ENCODE data around the gene HES3.

Gene HES3

DNA sequence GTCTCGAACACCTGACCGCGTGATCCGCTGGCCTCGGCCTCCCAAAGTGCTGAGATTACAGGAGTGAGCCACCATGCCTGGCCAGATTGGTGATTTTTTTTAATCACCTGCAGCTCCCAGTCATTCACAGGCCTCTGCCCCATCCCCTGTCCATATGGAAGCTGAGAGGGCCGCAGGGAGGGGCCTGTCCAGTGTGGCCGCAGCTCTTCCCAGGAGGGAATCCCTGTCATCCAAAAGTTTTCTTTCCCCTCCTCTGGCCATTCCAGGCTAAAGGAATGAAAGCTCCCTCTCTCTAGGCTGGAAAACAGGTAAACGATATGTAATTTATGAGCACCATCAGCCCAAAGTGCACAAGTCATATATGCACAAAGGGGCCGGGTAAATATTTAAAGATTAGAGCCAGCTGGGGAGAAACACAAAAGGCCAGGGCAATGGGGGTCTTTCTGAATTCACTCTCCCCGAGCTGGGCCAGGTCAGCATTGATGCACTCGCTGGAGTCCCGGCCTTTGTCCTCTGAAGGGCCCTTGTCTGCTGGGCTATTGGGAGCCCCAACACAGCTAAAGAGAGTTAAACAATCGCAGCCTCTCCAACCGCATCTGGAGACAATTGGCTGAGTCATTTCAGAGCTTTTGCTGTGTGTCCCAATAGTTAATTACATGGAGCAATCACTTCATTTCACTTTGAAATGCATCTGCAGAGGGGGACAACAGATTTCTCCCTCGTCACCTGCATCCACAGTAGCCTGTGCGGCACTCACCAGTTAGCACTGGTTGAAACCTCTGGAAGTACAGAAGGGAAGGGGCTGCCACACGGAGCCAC is 3.8 kb upstream of the HES3 start:
- no peaks in the 10 kb centered on the region for H3K36me3 ChIP-seq (replicated peaks; ENCODE audit: insufficient read depth, low read length)
- no peak overlapping the region for H3K27ac ChIP-seq (ENCODE audit: low read length)
- no peak for DNase-seq
- H3K27me3 ChIP-seq (replicated peaks; ENCODE audit: insufficient read depth, low read length): peaks cover 59% of the 10 kb centered on the region
- no peaks in the 10 kb centered on the region for H4K20me1 ChIP-seq (ENCODE audit: insufficient read depth, low read length)
- TF ChIP-seq EZH2 (optimal IDR thresholded peaks at IDR 0.05; ENCODE audit: low read depth, low read length): no peak
- TF ChIP-seq, protein P1, sequence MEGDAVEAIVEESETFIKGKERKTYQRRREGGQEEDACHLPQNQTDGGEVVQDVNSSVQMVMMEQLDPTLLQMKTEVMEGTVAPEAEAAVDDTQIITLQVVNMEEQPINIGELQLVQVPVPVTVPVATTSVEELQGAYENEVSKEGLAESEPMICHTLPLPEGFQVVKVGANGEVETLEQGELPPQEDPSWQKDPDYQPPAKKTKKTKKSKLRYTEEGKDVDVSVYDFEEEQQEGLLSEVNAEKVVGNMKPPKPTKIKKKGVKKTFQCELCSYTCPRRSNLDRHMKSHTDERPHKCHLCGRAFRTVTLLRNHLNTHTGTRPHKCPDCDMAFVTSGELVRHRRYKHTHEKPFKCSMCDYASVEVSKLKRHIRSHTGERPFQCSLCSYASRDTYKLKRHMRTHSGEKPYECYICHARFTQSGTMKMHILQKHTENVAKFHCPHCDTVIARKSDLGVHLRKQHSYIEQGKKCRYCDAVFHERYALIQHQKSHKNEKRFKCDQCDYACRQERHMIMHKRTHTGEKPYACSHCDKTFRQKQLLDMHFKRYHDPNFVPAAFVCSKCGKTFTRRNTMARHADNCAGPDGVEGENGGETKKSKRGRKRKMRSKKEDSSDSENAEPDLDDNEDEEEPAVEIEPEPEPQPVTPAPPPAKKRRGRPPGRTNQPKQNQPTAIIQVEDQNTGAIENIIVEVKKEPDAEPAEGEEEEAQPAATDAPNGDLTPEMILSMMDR (IDR thresholded peaks at IDR 0.05; ENCODE audit: low read length): no peak
- TF ChIP-seq EZH2phosphoT487 (IDR thresholded peaks at IDR 0.05; ENCODE audit: low read length): no peak
- peaks cover 3% of the 10 kb centered on the region for H3K79me2 ChIP-seq (ENCODE audit: low read length)
- no peaks in the 10 kb centered on the region for H3F3A ChIP-seq (ENCODE audit: insufficient read depth, low read length)
- no peak overlapping the region for H2AFZ ChIP-seq (ENCODE audit: low read length)
- no peak overlapping the region for H3K9ac ChIP-seq (ENCODE audit: low read length)
- no peak overlapping the region for H3K4me2 ChIP-seq (ENCODE audit: low read depth, low read length)
- no peak overlapping the region for H3K4me3 ChIP-seq (ENCODE audit: low read length)
- no peaks in the 10 kb centered on the region for H3K9me2 ChIP-seq (replicated peaks; ENCODE audit: insufficient read depth, low read length)
- H3K9me3 ChIP-seq (replicated peaks; ENCODE audit: insufficient read depth, low read length): no peaks in the 10 kb centered on the region
- H3K4me1 ChIP-seq (ENCODE audit: low read length): no peaks in the 10 kb centered on the region

DNA sequence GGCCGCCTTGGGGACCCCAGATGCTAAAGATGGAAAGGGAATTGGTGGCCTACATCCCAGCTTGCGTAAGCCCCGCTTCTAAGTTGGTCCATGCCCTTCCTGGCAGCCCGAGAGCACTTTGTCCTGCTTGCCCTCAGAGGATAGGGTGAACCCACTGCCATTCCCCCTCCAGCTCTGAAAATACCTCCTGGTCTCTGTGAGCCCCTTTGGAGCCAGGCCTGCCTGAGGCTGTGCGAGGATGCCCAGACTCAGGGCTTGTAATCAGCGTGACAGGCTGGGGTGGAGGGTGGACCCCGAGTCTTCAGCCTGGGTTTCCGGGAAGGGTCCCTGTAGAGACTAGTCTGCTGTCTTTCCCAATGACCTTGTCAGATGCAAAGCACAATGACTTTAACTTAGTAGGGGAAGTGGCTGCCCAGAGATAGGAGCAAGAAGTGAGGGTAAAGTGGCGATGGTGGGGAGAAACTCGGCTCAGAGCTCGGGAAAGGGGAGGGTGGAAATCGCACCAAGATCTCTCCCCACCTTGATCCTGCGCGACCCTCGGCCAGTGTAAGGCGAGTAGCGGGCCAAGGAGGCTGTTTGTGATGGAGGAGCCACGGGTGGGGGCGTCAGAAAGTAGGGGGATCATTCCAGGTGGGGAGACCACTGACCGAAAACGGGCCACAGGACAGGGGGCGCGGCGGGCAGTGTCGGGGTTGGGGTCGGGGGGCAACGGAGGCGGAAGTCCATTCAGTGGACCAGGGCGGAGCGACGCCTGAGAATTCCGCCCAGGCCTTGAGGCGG is 2.7 kb upstream of the HES3 start:
- Histone ChIP-seq H3K4me1 (ENCODE audit: low read length) (no peaks in the 10 kb centered on the region; the same call in 1 of the 2 replicates), H3F3A (ENCODE audit: insufficient read depth, low read length) (no peaks in the 10 kb centered on the region), H3K9ac (ENCODE audit: low read length) (no peak overlapping the region), H3K4me2 (ENCODE audit: low read depth, low read length) (no peak overlapping the region), H3K9me3 (replicated peaks; ENCODE audit: insufficient read depth, low read length) (no peaks in the 10 kb centered on the region), H3K4me3 (ENCODE audit: low read length) (no peak overlapping the region), H3K36me3 (replicated peaks; ENCODE audit: insufficient read depth, low read length) (no peaks in the 10 kb centered on the region), H3K79me2 (ENCODE audit: low read length) (no peaks in the 10 kb centered on the region), H3K27me3 (replicated peaks; ENCODE audit: insufficient read depth, low read length) (peaks cover 70% of the 10 kb centered on the region), H3K9me2 (replicated peaks; ENCODE audit: insufficient read depth, low read length) (no peaks in the 10 kb centered on the region), H3K27ac (ENCODE audit: low read length) (no peak overlapping the region), H2AFZ (ENCODE audit: low read length) (no peak overlapping the region), H4K20me1 (ENCODE audit: insufficient read depth, low read length) (no peaks in the 10 kb centered on the region)
- TF ChIP-seq, protein P1 (IDR thresholded peaks at IDR 0.05; ENCODE audit: low read length): no peak
- TF ChIP-seq EZH2phosphoT487 (IDR thresholded peaks at IDR 0.05; ENCODE audit: low read length): no peak
- TF ChIP-seq EZH2 (optimal IDR thresholded peaks at IDR 0.05; ENCODE audit: low read depth, low read length): no peak
- DNase-seq: no peak

DNA sequence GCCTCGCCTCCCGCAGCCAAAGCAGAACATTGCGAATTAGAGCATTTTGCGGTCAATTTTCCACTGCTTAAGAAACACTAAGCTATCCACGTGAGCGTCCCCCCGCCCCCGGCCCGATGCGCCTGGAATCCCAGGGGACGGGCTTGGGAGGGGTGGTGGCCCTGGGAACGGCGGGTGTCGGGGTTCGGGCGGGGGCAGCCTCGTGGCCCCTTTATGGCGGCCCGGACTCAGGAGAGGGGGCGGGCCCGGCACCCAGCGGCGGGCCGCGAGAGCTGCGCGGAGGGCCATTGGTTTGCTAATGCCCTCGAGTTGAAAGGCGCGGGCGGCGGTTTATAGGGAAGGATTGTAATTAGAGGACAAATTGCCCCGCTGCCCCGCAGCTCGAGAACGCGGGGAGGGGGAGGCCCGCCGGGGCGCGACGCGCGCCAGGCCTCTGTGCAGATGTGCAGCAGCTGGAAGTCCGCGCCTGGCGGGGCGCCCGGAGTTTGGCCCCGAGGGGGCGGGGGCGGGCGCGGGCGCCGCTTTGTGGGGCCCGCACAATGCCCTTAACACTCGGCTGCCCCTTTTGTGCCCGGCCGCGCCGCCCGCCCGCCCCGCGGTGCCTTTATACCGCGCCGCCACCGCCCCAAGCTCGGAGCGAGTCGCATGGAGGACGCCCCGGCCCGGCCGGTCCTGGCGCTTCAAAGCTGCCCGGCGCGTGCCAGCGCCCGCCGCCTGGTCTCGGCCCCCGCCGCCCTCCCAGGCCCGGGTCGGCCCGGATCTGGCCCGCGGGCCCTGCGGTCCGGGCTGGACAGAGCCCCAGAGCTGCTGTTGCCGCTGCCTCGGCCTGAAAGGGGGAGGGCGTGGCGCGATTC is 1.9 kb upstream of the HES3 start:
- Histone ChIP-seq H3K27ac (ENCODE audit: low read length) (no peak overlapping the region), H3K79me2 (ENCODE audit: low read length) (no peaks in the 10 kb centered on the region), H3K9me3 (replicated peaks; ENCODE audit: insufficient read depth, low read length) (no peaks in the 10 kb centered on the region), H3K4me2 (ENCODE audit: low read depth, low read length) (no peak overlapping the region), H3F3A (ENCODE audit: insufficient read depth, low read length) (no peaks in the 10 kb centered on the region), H3K4me3 (ENCODE audit: low read length) (no peak overlapping the region), H3K9ac (ENCODE audit: low read length) (no peak overlapping the region), H3K36me3 (replicated peaks; ENCODE audit: insufficient read depth, low read length) (no peaks in the 10 kb centered on the region), H3K4me1 (ENCODE audit: low read length) (no peaks in the 10 kb centered on the region; the same call in 1 of the 2 replicates), H2AFZ (ENCODE audit: low read length) (no peak overlapping the region), H3K9me2 (replicated peaks; ENCODE audit: insufficient read depth, low read length) (no peaks in the 10 kb centered on the region), H4K20me1 (ENCODE audit: insufficient read depth, low read length) (no peaks in the 10 kb centered on the region), H3K27me3 (replicated peaks; ENCODE audit: insufficient read depth, low read length) (peaks cover 77% of the 10 kb centered on the region)
- no peak for DNase-seq
- TF ChIP-seq EZH2phosphoT487 (IDR thresholded peaks at IDR 0.05; ENCODE audit: low read length): peak; percentile 57; the same call in 1 of the 2 replicates
- TF ChIP-seq, protein P1 (IDR thresholded peaks at IDR 0.05; ENCODE audit: low read length): no peak
- TF ChIP-seq EZH2 (optimal IDR thresholded peaks at IDR 0.05; ENCODE audit: low read depth, low read length): peak; percentile 98
